Hepatocyte (in vitro differentiated cells): ENCODE data around the gene SPPL2C. TPM values are rescaled to one million over a fixed set of nuclear protein-coding genes. Genes with fewer than 3 reads are reported as not detected.

Experiments
- DNase-seq: peaks from one replicate; pipeline ENCODE4 v3.0.0-alpha.2; 2016; ENCODE audit warnings: low spot score
- H2AFZ ChIP-seq: fragments of 200-600 bp; sonication (generic); 2 replicates; pipeline ENCODE4 v1.6.0; 2016; ENCODE audit warnings: antibody characterized with exemption, mild to moderate bottlenecking
- H3K27ac ChIP-seq: fragments of 200-600 bp; sonication (generic); 2 replicates; pipeline ENCODE4 v1.5.1; 2016; ENCODE audit warnings: mild to moderate bottlenecking
- H3K27me3 ChIP-seq: fragments of 200-600 bp; sonication (generic); 2 replicates; pipeline ENCODE4 v1.6.1; 2016
- H3K36me3 ChIP-seq: fragments of 200-600 bp; sonication (generic); replicated peaks from 2 replicates; pipeline ENCODE4 v1.5.1; 2016; ENCODE audit warnings: low read depth; ENCODE audit not compliant: insufficient read depth
- H3K4me1 ChIP-seq: fragments of 200-600 bp; sonication (generic); 2 replicates; pipeline ENCODE4 v1.5.1; 2016; ENCODE audit warnings: mild to moderate bottlenecking, moderate library complexity; ENCODE audit not compliant: insufficient read depth
- H3K4me2 ChIP-seq: fragments of 200-600 bp; sonication (generic); 2 replicates; pipeline ENCODE4 v1.6.0; 2016
- H3K4me3 ChIP-seq: fragments of 200-600 bp; sonication (generic); 2 replicates; pipeline ENCODE4 v1.5.1; 2016; ENCODE audit warnings: mild to moderate bottlenecking
- H3K79me2 ChIP-seq: fragments of 200-600 bp; sonication (generic); 2 replicates; pipeline ENCODE4 v1.6.0; 2017; ENCODE audit warnings: mild to moderate bottlenecking
- H3K9me2 ChIP-seq: fragments of 200-600 bp; sonication (generic); replicated peaks from 2 replicates; pipeline ENCODE4 v1.6.0; 2017; ENCODE audit warnings: mild to moderate bottlenecking; ENCODE audit not compliant: insufficient read depth
- H3K9me3 ChIP-seq: fragments of 200-600 bp; sonication (generic); 2 replicates; pipeline ENCODE4 v1.5.1; 2016; ENCODE audit warnings: low read depth, mild to moderate bottlenecking
- H4K20me1 ChIP-seq: fragments of 200-600 bp; sonication (generic); 2 replicates; pipeline ENCODE4 v1.6.0; 2016; ENCODE audit warnings: mild to moderate bottlenecking; ENCODE audit not compliant: insufficient read depth, poor library complexity, severe bottlenecking
- CTCF ChIP-seq: fragments of 200-600 bp; sonication (generic); IDR thresholded peaks from 2 replicates; pipeline ENCODE4 v1.5.1; 2016; ENCODE audit warnings: antibody characterized with exemption, mild to moderate bottlenecking; ENCODE audit not compliant: poor library complexity
- EZH2 ChIP-seq: fragments of 200-600 bp; sonication (generic); IDR thresholded peaks from 2 replicates; pipeline ENCODE4 v1.6.1; 2016; ENCODE audit warnings: antibody characterized with exemption, mild to moderate bottlenecking, borderline replicate concordance
- EZH2phosphoT487 ChIP-seq: fragments of 200-600 bp; sonication (generic); IDR thresholded peaks from one replicate; pipeline ENCODE4 v1.6.1; 2018; ENCODE audit warnings: antibody characterized with exemption, mild to moderate bottlenecking, low read depth, moderate library complexity; ENCODE audit not compliant: unreplicated experiment, severe bottlenecking
- WGBS: methylation state at CpG from one replicate; pipeline ENCODE4 v1.1.6; 2016; ENCODE audit warnings: low lambda C conversion rate; ENCODE audit errors: missing lambda C conversion rate; 5-methylcytosine and 5-hydroxymethylcytosine counted together
- polyA plus RNA-seq: library from polyadenylated mRNA; unstranded; fragments of >200 nt; fragmentation: Nextera tagmentation; extraction: Ambion mirVana; gene quantifications from 2 replicates; pipeline ENCODE4 v1.2.1, GENCODE V29; 2016
- total RNA-seq: library from RNA; depleted of rRNA; stranded (reverse); fragments of >200 nt; gene quantifications from 2 replicates; pipeline ENCODE4 v1.2.3, GENCODE V29; 2014

SPPL2C gene
- total and polyA plus RNA-seq, 2 experiments from 2014 or later: not detected

GRCh38 chr17:45821147-45821546, 23.5 kb upstream of the SPPL2C start:
- Histone ChIP-seq H3K4me2 (no peak overlapping the region), H3K4me1 (no peaks in the 10 kb centered on the region), H3K4me3 (no peak overlapping the region), H3K27ac (no peak overlapping the region), H4K20me1 (no peaks in the 10 kb centered on the region), H3K79me2 (no peaks in the 10 kb centered on the region), H2AFZ (no peak overlapping the region), H3K27me3 (peaks cover 3% of the 10 kb centered on the region), H3K36me3 (no peaks in the 10 kb centered on the region), H3K9me2 (no peaks in the 10 kb centered on the region), H3K9me3 (no peaks in the 10 kb centered on the region)
- 93% methylated on average over 9 of the region's 9 CpGs for WGBS
- no peak for DNase-seq
- TF ChIP-seq CTCF (no peak), EZH2 (no peak), EZH2phosphoT487 (no peak)

GRCh38 chr17:45823598-45823997, 21.1 kb upstream of the SPPL2C start:
- Histone ChIP-seq H4K20me1 (no peaks in the 10 kb centered on the region), H3K79me2 (no peaks in the 10 kb centered on the region), H3K4me1 (no peaks in the 10 kb centered on the region), H3K9me2 (no peaks in the 10 kb centered on the region), H2AFZ (no peak overlapping the region), H3K4me2 (no peak overlapping the region), H3K9me3 (no peaks in the 10 kb centered on the region), H3K4me3 (no peak overlapping the region), H3K27ac (no peak overlapping the region), H3K27me3 (peaks cover 3% of the 10 kb centered on the region), H3K36me3 (no peaks in the 10 kb centered on the region)
- 77% methylated on average over 10 of the region's 10 CpGs for WGBS
- no peak for TF ChIP-seq CTCF
- no peak for TF ChIP-seq EZH2phosphoT487
- TF ChIP-seq EZH2: no peak
- no peak for DNase-seq

DNA sequence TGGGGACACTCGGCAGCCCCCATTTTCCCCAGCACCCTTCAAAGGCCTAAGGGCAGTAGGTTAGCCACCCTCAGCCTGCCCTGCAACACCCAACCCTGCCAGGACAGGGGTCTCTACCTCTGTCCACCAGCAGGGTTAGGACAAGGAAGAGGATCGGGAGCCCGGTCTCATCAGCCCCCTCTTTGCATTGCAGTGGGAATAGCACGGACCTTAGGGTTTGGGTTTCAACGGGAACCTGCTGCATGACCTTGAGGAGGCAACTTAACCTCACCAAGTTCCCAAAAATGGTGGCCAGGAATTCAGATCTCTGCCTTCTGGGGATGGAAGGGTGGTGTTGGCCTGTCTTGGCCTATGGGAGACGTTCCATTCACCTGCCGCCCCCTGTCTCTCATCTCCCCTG, 20.2 kb upstream of the SPPL2C start:
- Histone ChIP-seq H3K4me1 (no peaks in the 10 kb centered on the region), H3K27ac (no peak overlapping the region), H3K4me2 (no peak overlapping the region), H2AFZ (no peak overlapping the region), H3K9me2 (no peaks in the 10 kb centered on the region), H3K4me3 (no peak overlapping the region), H3K79me2 (no peaks in the 10 kb centered on the region), H3K36me3 (no peaks in the 10 kb centered on the region), H3K9me3 (no peaks in the 10 kb centered on the region), H3K27me3 (peaks cover 3% of the 10 kb centered on the region), H4K20me1 (no peaks in the 10 kb centered on the region)
- no peak for TF ChIP-seq EZH2
- no peak for TF ChIP-seq EZH2phosphoT487
- no peak for TF ChIP-seq CTCF
- no peak for DNase-seq
- 81% methylated on average over 7 of the region's 7 CpGs for WGBS

DNA sequence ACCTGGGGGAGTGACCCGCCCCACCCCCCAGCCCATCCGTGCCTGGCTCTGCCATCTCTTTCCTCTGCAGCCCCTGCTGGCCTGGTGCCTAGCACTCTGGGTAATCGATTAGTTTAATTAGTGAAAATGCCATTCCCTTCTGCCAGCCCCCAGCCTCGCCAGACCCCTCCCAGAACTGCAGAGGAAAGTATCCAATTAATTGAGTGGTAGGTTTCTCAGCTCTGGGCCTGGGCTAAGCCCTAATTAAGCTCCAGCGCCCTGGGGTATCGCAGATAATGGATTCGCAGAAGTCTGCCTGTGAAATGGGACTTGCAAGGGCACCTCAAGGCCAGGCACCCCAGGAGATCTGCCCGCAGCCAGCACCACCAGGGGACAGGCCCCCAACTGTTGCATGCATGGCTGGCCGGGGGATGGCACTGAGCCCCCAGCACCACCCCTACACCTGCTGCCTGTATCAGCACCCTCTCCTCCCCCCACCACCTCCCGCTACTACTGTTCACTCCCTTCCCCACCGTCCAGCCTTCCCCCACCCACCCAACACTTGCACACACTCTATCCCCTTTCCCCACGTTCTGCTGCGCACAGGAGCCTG, 19.7 kb upstream of the SPPL2C start:
- WGBS: 84% methylated on average over 11 of the region's 13 CpGs

More for the DNA sequence above, 19.7 kb upstream of the SPPL2C start:
- Histone ChIP-seq H3K4me3 (no peak overlapping the region), H3K36me3 (no peaks in the 10 kb centered on the region), H3K27me3 (peaks cover 3% of the 10 kb centered on the region), H3K9me3 (no peaks in the 10 kb centered on the region), H3K79me2 (no peaks in the 10 kb centered on the region), H3K9me2 (no peaks in the 10 kb centered on the region), H3K27ac (no peak overlapping the region), H4K20me1 (no peaks in the 10 kb centered on the region), H3K4me1 (no peaks in the 10 kb centered on the region), H3K4me2 (no peak overlapping the region), H2AFZ (no peak overlapping the region)
- no peak for DNase-seq
- TF ChIP-seq EZH2phosphoT487 (no peak), CTCF (no peak), EZH2 (no peak)
